ENCODE results near the gene GTF2B.
A peak's percentile ranks its signal among the peaks of the same experiment; 100 is the strongest.

GTF2B gene

DNA sequence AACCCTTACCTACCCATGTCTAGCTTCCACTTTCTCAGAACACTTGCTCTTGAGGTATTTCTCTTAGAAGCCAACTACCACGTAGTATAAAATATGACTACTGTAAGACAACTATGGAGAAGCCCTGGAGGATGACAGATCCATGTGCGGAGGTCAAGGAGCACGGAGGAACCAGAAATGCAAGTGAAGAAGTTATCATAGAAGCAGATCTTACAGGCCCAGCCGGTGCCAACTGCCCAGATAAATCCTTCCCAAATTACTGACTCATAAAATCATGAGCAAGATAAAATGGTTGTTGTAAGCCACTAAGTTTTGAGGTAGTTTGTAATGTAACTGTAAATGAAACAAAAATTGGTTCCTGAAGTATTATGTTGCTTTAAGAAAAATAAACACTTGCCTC is 12.6 kb downstream of the GTF2B start:
- no peak overlapping the region for H3K23ac ChIP-seq (ENCODE audit: low read length in 2 of 2)
- H3K36me3 ChIP-seq (ENCODE audit: control insufficient read depth in 1 of 2, insufficient read depth in 2 of 2, low read depth in 1 of 2, low read length in 2 of 2): peaks cover 6 to 44% of the 10 kb centered on the region in 2 experiments
- no peak overlapping the region for H3K4ac ChIP-seq (ENCODE audit: low read depth in 1 of 2, low read length in 2 of 2)
- no peak overlapping the region for H2AFZ ChIP-seq (ENCODE audit: low read depth, low read length)
- peak overlapping the region; percentile 52 for H3K9ac ChIP-seq (ENCODE audit: low read length)
- H2AK5ac ChIP-seq (ENCODE audit: low read length, severe bottlenecking): no peak overlapping the region
- no peak overlapping the region for H3K14ac ChIP-seq (ENCODE audit: low read length in 2 of 2)
- DNase-seq: no peak
- H3K4me2 ChIP-seq (ENCODE audit: low read length, poor library complexity, severe bottlenecking): no peak overlapping the region
- no peaks in the 10 kb centered on the region for H3K9me3 ChIP-seq (ENCODE audit: control insufficient read depth, low read length)
- no peak overlapping the region for H2BK15ac ChIP-seq (ENCODE audit: low read depth, poor library complexity, severe bottlenecking)
- H2BK5ac ChIP-seq (ENCODE audit: low read depth, low read length, poor library complexity, severe bottlenecking): no peak overlapping the region
- H2BK120ac ChIP-seq (ENCODE audit: low read depth, low read length): no peak overlapping the region
- H2BK12ac ChIP-seq (ENCODE audit: low read length in 2 of 2): no peak overlapping the region
- no peaks in the 10 kb centered on the region for H3K27me3 ChIP-seq (ENCODE audit: control insufficient read depth in 1 of 2, insufficient read depth in 1 of 2, low read length in 2 of 2)
- no peak overlapping the region for H3K27ac ChIP-seq (ENCODE audit: low read length, poor library complexity, severe bottlenecking)
- no peak overlapping the region for H4K91ac ChIP-seq (ENCODE audit: low read length)
- H3K4me1 ChIP-seq (ENCODE audit: control insufficient read depth, insufficient read depth, low read depth, low read length): peaks cover 1% of the 10 kb centered on the region
- no peak overlapping the region for H3K4me3 ChIP-seq (ENCODE audit: insufficient read depth in 1 of 2, low read depth in 1 of 2, low read length in 2 of 2)
- 96% methylated on average over 3 of the region's 4 CpGs for WGBS
- peaks cover 18% of the 10 kb centered on the region for H3K79me1 ChIP-seq (replicated peaks; ENCODE audit: low read length, poor library complexity, severe bottlenecking)
- no peak overlapping the region for H4K8ac ChIP-seq (ENCODE audit: low read length)
- no peak overlapping the region for H3K18ac ChIP-seq (ENCODE audit: low read depth in 1 of 2, low read length in 2 of 2)

- WGBS: 88% methylated on average over 8 of the region's 9 CpGs
- peaks cover 14% of the 10 kb centered on the region for H3K79me1 ChIP-seq (replicated peaks; ENCODE audit: low read length, poor library complexity, severe bottlenecking)
- H3K27me3 ChIP-seq (ENCODE audit: control insufficient read depth in 1 of 2, insufficient read depth in 1 of 2, low read length in 2 of 2): no peaks in the 10 kb centered on the region
Measured at GRCh38 chr1:88877911-88878310, 13.5 kb downstream of the GTF2B start.

GRCh38 chr1:88877382-88877825 is 14.0 kb downstream of the GTF2B start:
- Histone ChIP-seq H3K27ac (ENCODE audit: low read length, poor library complexity, severe bottlenecking) (no peak overlapping the region), H2BK5ac (ENCODE audit: low read depth, low read length, poor library complexity, severe bottlenecking) (no peak overlapping the region), H3K9me3 (ENCODE audit: control insufficient read depth, low read length) (no peaks in the 10 kb centered on the region), H3K9ac (ENCODE audit: low read length) (peak overlapping the region; percentile 60), H2AFZ (ENCODE audit: low read depth, low read length) (no peak overlapping the region), H3K79me1 (replicated peaks; ENCODE audit: low read length, poor library complexity, severe bottlenecking) (peaks cover 14% of the 10 kb centered on the region), H2BK15ac (ENCODE audit: low read depth, poor library complexity, severe bottlenecking) (no peak overlapping the region), H2BK12ac (ENCODE audit: low read length in 2 of 2) (no peak overlapping the region), H3K18ac (ENCODE audit: low read depth in 1 of 2, low read length in 2 of 2) (no peak overlapping the region), H3K4me2 (ENCODE audit: low read length, poor library complexity, severe bottlenecking) (no peak overlapping the region), H3K14ac (ENCODE audit: low read length in 2 of 2) (no peak overlapping the region), H3K36me3 (ENCODE audit: control insufficient read depth in 1 of 2, insufficient read depth in 2 of 2, low read depth in 1 of 2, low read length in 2 of 2) (peaks cover 6 to 31% of the 10 kb centered on the region in 2 experiments), H3K23ac (ENCODE audit: low read length in 2 of 2) (no peak overlapping the region), H3K4me3 (ENCODE audit: insufficient read depth in 1 of 2, low read depth in 1 of 2, low read length in 2 of 2) (no peak overlapping the region), H2AK5ac (ENCODE audit: low read length, severe bottlenecking) (peak overlapping the region; percentile 59), H3K27me3 (ENCODE audit: control insufficient read depth in 1 of 2, insufficient read depth in 1 of 2, low read length in 2 of 2) (no peaks in the 10 kb centered on the region), H4K91ac (ENCODE audit: low read length) (no peak overlapping the region), H3K4me1 (ENCODE audit: control insufficient read depth, insufficient read depth, low read depth, low read length) (peaks cover 1% of the 10 kb centered on the region), H3K4ac (ENCODE audit: low read depth in 1 of 2, low read length in 2 of 2) (no peak overlapping the region), H4K8ac (ENCODE audit: low read length) (no peak overlapping the region), H2BK120ac (ENCODE audit: low read depth, low read length) (no peak overlapping the region)
- WGBS: 28% methylated on average over 3 of the region's 6 CpGs
- DNase-seq: peak; percentile 59

More at GRCh38 chr1:88877911-88878310, 13.5 kb downstream of the GTF2B start:
- Histone ChIP-seq H2BK15ac (ENCODE audit: low read depth, poor library complexity, severe bottlenecking) (no peak overlapping the region), H3K9me3 (ENCODE audit: control insufficient read depth, low read length) (no peaks in the 10 kb centered on the region), H3K4me2 (ENCODE audit: low read length, poor library complexity, severe bottlenecking) (no peak overlapping the region), H3K27ac (ENCODE audit: low read length, poor library complexity, severe bottlenecking) (no peak overlapping the region), H3K4me1 (ENCODE audit: control insufficient read depth, insufficient read depth, low read depth, low read length) (peaks cover 1% of the 10 kb centered on the region), H2AK5ac (ENCODE audit: low read length, severe bottlenecking) (peak overlapping the region; percentile 59), H2BK5ac (ENCODE audit: low read depth, low read length, poor library complexity, severe bottlenecking) (no peak overlapping the region), H3K18ac (ENCODE audit: low read depth in 1 of 2, low read length in 2 of 2) (no peak overlapping the region), H3K9ac (ENCODE audit: low read length) (peak overlapping the region; percentile 60), H3K23ac (ENCODE audit: low read length in 2 of 2) (no peak overlapping the region), H2AFZ (ENCODE audit: low read depth, low read length) (no peak overlapping the region), H2BK12ac (ENCODE audit: low read length in 2 of 2) (no peak overlapping the region), H3K14ac (ENCODE audit: low read length in 2 of 2) (no peak overlapping the region), H3K4me3 (ENCODE audit: insufficient read depth in 1 of 2, low read depth in 1 of 2, low read length in 2 of 2) (no peak overlapping the region), H3K36me3 (ENCODE audit: control insufficient read depth in 1 of 2, insufficient read depth in 2 of 2, low read depth in 1 of 2, low read length in 2 of 2) (peaks cover 6 to 36% of the 10 kb centered on the region in 2 experiments), H2BK120ac (ENCODE audit: low read depth, low read length) (no peak overlapping the region), H4K91ac (ENCODE audit: low read length) (no peak overlapping the region), H4K8ac (ENCODE audit: low read length) (no peak overlapping the region), H3K4ac (ENCODE audit: low read depth in 1 of 2, low read length in 2 of 2) (peak overlapping the region in 1 of 2 experiments; percentile 28)
- no peak for DNase-seq

DNA sequence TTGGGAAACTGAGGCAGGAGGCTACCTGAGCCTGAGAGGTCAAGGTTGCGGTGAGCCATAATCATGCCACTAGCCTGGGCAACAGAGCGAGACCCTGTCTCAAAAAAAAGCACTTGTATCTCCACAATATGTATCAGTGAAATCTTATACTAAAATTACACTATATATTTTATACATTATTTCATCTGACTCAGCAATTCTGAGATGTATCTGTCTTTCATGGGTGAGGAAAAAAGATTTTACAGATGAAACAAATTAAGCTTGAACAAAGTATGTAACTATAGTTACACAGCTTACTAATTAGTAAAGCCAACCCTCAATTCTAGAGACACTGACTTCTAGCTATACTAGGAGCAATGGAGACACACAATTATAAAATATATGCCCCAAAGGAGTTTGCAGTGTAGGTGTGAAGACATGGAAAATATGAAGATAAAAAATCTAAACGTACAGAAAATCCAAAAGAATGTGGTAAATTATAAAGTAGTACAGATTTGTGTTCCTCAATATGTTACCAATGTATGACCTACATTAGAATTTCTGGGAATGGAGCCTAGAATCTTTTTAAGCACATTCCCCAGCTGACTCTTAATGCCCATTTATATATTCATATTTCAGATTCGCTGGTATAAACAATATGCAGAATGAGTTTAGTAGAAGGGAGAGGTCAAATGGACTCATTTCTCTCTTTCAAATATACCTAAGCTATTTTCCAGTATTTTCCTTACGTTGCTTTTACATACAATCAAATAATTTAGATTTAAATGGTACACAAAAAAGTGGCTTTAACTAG is 14.6 kb downstream of the GTF2B start:
- Histone ChIP-seq H3K9me3 (ENCODE audit: control insufficient read depth, low read length) (no peaks in the 10 kb centered on the region), H2BK12ac (ENCODE audit: low read length in 2 of 2) (no peak overlapping the region), H3K4me1 (ENCODE audit: control insufficient read depth, insufficient read depth, low read depth, low read length) (peaks cover 1% of the 10 kb centered on the region), H3K36me3 (ENCODE audit: control insufficient read depth in 1 of 2, insufficient read depth in 2 of 2, low read depth in 1 of 2, low read length in 2 of 2) (peaks cover 4 to 25% of the 10 kb centered on the region in 2 experiments), H3K4me2 (ENCODE audit: low read length, poor library complexity, severe bottlenecking) (no peak overlapping the region), H4K8ac (ENCODE audit: low read length) (no peak overlapping the region), H2AK5ac (ENCODE audit: low read length, severe bottlenecking) (no peak overlapping the region), H3K4me3 (ENCODE audit: insufficient read depth in 1 of 2, low read depth in 1 of 2, low read length in 2 of 2) (no peak overlapping the region), H4K91ac (ENCODE audit: low read length) (no peak overlapping the region), H3K79me1 (replicated peaks; ENCODE audit: low read length, poor library complexity, severe bottlenecking) (peaks cover 18% of the 10 kb centered on the region), H3K9ac (ENCODE audit: low read length) (peak overlapping the region; percentile 60), H2AFZ (ENCODE audit: low read depth, low read length) (no peak overlapping the region), H3K18ac (ENCODE audit: low read depth in 1 of 2, low read length in 2 of 2) (no peak overlapping the region), H3K14ac (ENCODE audit: low read length in 2 of 2) (no peak overlapping the region), H2BK120ac (ENCODE audit: low read depth, low read length) (no peak overlapping the region), H3K27ac (ENCODE audit: low read length, poor library complexity, severe bottlenecking) (no peak overlapping the region), H2BK15ac (ENCODE audit: low read depth, poor library complexity, severe bottlenecking) (no peak overlapping the region), H3K23ac (ENCODE audit: low read length in 2 of 2) (no peak overlapping the region), H3K4ac (ENCODE audit: low read depth in 1 of 2, low read length in 2 of 2) (no peak overlapping the region), H2BK5ac (ENCODE audit: low read depth, low read length, poor library complexity, severe bottlenecking) (no peak overlapping the region), H3K27me3 (ENCODE audit: control insufficient read depth in 1 of 2, insufficient read depth in 1 of 2, low read length in 2 of 2) (no peaks in the 10 kb centered on the region)
- DNase-seq: no peak
- WGBS: 100% methylated on average over 1 of the region's 5 CpGs
